HepG2 (cell line): ENCODE results near the gene UBE2Q1. TPM values are rescaled to one million over a fixed set of nuclear protein-coding genes. Genes with fewer than 3 reads are reported as not detected.

ENCODE experiments used
- KDM4B ChIP-seq: sonication (generic); formaldehyde crosslinking; IDR thresholded peaks from 2 replicates; pipeline ENCODE4 v1.4.0; 2020; ENCODE audit warnings: missing genetic modification reagents
- MXI1 ChIP-seq: IDR thresholded peaks from 3 replicates; pipeline ENCODE4 v1.6.1; 2012; ENCODE audit warnings: low read depth, low read length, inconsistent platforms, borderline replicate concordance
- NR1H2 ChIP-seq: sonication (generic); formaldehyde crosslinking; IDR thresholded peaks from 2 replicates; pipeline ENCODE4 v1.8.1; 2022; ENCODE audit warnings: low read depth, missing genetic modification reagents, borderline replicate concordance
- SOX6 ChIP-seq, 2 experiments: fragments of 450-650 bp in 1 of 2; sonication (generic) in 1 of 2; formaldehyde crosslinking in 1 of 2; IDR thresholded peaks; 2 replicates each; pipeline versions ENCODE4 v1.4.0 to v1.6.1; 2017 to 2020; ENCODE audit warnings: antibody characterized with exemption in 1 of 2, mild to moderate bottlenecking in 1 of 2, missing genetic modification reagents in 1 of 2
- ZNF788 ChIP-seq: sonication (generic); formaldehyde crosslinking; IDR thresholded peaks from 2 replicates; pipeline ENCODE4 v1.5.0; 2020; ENCODE audit warnings: mild to moderate bottlenecking, missing genetic modification reagents, borderline replicate concordance
- ZNF850 ChIP-seq: sonication (generic); formaldehyde crosslinking; conservative IDR thresholded peaks from 2 replicates; pipeline ENCODE4 v1.9.0; 2021; ENCODE audit warnings: mild to moderate bottlenecking, missing genetic modification reagents
- polyA plus RNA-seq, 8 experiments: library from polyadenylated mRNA; depleted of rRNA in 3 of 8; stranded (reverse) in 7 of 8; unstranded in 1 of 8; fragments of >200 nt; fragmentation: Illumina TruSeq in 4 of 8; extraction: Trizol in 4 of 8; gene quantifications; 2 replicates each; pipeline versions ENCODE4 v1.2.1 to v1.2.3, GENCODE V29; 2011 to 2016; ENCODE audit warnings: low read depth in 4 of 8, missing spikeins in 1 of 8, mixed read lengths in 1 of 8; ENCODE audit not compliant: insufficient read depth in 1 of 8
- total RNA-seq, 5 experiments: library from RNA; depleted of rRNA; stranded (reverse); fragments of >200 nt; fragmentation: Illumina TruSeq; extraction: Trizol; gene quantifications; 2 replicates each; pipeline ENCODE4 v1.2.3, GENCODE V29; 2016; ENCODE audit warnings: low read depth in 1 of 5
- TF ChIP-seq, protein P1 (sequence below): sonication (generic); formaldehyde crosslinking; IDR thresholded peaks from one replicate; pipeline ENCODE4 v1.5.1; 2020; ENCODE audit warnings: mild to moderate bottlenecking, missing genetic modification reagents; ENCODE audit errors: not compliant biosample characterization
- TF ChIP-seq, protein P2 (sequence below): sonication (generic); formaldehyde crosslinking; IDR thresholded peaks from 2 replicates; pipeline ENCODE4 v1.5.0; 2020; ENCODE audit warnings: mild to moderate bottlenecking, missing genetic modification reagents

UBE2Q1 gene
- total and polyA plus RNA-seq, 2 of the 13 experiments (the other 11 are each of a cell fraction or from before 2014, with no cell fraction given) = 11.7 to 41.7 TPM

DNA sequence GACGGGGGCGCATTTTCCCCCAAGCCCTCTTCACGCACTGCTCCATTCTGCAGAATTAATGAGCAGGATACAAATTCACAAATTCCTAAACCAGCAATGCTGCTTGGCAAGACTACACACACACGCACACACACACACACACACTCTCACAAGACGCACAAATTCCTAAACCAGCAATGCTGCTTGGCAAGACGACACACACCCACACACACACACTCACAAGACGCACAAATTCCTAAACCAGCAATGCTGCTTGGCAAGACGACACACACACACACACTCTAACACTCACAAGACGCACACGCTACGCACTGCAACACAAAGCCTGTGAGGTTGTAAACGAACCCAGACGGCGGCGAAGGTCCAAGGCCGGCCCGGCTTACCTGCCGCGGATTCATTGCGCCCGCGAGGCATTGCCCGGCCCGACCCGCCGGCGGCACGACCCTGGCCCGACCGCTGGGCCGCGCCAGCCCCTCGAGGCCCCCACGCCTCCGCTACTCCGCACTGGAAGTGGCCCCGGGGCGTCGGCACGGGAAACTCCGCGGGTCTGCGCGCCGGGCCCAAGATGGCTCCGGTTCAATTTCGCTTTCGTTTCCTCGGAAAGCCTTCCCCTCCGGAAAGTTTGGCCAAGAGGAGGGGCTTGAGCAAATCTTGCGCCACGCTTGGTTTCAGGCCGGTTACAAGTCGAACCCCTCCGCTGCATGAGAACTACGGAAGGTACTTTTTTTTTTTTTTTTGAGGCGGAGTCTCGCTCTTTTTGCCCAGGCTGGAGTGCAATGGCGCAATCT, 49.3 kb upstream of the UBE2Q1 start, which contains the start of gene ADAR (continued):
- TF ChIP-seq MXI1 (peak; percentile 55; the same call in 1 of the 3 replicates), SOX6 (IDR thresholded peaks at IDR 0.05) (no peak), SOX6 (CRISPR knock-in tag; IDR thresholded peaks at IDR 0.05) (peak; percentile 8; the same call in 1 of the 2 replicates), ZNF788 (no peak; the same call in 1 of the 2 replicates), NR1H2 (CRISPR knock-in tag) (0 out of 2 replicates have a peak, but pooled peaks have one; percentile 48), ZNF850 (CRISPR knock-in tag) (no peak), KDM4B (no peak)
- TF ChIP-seq, protein P1, sequence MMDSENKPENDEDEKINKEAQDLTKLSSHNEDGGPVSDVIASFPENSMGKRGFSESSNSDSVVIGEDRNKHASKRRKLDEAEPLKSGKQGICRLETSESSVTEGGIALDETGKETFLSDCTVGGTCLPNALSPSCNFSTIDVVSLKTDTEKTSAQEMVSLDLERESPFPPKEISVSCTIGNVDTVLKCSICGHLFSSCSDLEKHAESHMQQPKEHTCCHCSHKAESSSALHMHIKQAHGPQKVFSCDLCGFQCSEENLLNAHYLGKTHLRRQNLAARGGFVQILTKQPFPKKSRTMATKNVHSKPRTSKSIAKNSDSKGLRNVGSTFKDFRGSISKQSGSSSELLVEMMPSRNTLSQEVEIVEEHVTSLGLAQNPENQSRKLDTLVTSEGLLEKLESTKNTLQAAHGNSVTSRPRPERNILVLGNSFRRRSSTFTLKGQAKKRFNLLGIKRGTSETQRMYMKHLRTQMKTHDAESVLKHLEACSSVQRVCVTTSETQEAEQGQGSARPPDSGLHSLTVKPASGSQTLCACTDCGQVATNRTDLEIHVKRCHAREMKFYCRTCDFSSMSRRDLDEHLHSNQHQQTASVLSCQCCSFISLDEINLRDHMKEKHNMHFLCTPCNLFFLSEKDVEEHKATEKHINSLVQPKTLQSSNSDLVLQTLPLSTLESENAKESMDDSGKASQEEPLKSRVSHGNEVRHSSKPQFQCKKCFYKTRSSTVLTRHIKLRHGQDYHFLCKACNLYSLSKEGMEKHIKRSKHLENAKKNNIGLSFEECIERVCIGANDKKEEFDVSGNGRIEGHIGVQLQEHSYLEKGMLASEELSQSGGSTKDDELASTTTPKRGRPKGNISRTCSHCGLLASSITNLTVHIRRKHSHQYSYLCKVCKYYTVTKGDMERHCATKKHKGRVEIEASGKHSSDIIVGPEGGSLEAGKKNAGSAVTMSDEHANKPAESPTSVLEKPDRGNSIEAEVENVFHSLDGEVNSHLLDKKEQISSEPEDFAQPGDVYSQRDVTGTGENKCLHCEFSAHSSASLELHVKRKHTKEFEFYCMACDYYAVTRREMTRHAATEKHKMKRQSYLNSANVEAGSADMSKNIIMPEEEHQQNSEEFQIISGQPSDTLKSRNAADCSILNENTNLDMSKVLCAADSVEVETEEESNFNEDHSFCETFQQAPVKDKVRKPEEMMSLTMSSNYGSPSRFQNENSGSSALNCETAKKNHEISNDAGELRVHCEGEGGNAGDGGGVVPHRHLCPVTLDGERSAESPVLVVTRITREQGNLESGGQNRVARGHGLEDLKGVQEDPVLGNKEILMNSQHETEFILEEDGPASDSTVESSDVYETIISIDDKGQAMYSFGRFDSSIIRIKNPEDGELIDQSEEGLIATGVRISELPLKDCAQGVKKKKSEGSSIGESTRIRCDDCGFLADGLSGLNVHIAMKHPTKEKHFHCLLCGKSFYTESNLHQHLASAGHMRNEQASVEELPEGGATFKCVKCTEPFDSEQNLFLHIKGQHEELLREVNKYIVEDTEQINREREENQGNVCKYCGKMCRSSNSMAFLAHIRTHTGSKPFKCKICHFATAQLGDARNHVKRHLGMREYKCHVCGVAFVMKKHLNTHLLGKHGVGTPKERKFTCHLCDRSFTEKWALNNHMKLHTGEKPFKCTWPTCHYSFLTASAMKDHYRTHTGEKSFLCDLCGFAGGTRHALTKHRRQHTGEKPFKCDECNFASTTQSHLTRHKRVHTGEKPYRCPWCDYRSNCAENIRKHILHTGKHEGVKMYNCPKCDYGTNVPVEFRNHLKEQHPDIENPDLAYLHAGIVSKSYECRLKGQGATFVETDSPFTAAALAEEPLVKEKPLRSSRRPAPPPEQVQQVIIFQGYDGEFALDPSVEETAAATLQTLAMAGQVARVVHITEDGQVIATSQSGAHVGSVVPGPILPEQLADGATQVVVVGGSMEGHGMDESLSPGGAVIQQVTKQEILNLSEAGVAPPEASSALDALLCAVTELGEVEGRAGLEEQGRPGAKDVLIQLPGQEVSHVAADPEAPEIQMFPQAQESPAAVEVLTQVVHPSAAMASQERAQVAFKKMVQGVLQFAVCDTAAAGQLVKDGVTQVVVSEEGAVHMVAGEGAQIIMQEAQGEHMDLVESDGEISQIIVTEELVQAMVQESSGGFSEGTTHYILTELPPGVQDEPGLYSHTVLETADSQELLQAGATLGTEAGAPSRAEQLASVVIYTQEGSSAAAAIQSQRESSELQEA (CRISPR knock-in tag) = no peak
- TF ChIP-seq, protein P2, sequence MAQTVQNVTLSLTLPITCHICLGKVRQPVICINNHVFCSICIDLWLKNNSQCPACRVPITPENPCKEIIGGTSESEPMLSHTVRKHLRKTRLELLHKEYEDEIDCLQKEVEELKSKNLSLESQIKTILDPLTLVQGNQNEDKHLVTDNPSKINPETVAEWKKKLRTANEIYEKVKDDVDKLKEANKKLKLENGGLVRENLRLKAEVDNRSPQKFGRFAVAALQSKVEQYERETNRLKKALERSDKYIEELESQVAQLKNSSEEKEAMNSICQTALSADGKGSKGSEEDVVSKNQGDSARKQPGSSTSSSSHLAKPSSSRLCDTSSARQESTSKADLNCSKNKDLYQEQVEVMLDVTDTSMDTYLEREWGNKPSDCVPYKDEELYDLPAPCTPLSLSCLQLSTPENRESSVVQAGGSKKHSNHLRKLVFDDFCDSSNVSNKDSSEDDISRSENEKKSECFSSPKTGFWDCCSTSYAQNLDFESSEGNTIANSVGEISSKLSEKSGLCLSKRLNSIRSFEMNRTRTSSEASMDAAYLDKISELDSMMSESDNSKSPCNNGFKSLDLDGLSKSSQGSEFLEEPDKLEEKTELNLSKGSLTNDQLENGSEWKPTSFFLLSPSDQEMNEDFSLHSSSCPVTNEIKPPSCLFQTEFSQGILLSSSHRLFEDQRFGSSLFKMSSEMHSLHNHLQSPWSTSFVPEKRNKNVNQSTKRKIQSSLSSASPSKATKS (CRISPR knock-in tag) = no peak
